Breast epithelium (tissue), 3 donors: ENCODE measurements around the gene PSMB2.

Experiments
- POLR2A ChIP-seq: fragments of 450-650 bp; IDR thresholded peaks from one replicate; pipeline ENCODE4 v1.6.1; 2016; ENCODE audit warnings: antibody characterized with exemption, mild to moderate bottlenecking, moderate library complexity
- POLR2AphosphoS5 ChIP-seq, 3 donors: sonication (generic); formaldehyde crosslinking; IDR thresholded peaks; one replicate each; pipeline ENCODE4 v1.6.1; 2017; ENCODE audit warnings: antibody characterized with exemption in 3 of 3

GRCh38 chr1:35668506-35668905, 27.2 kb upstream of the PSMB2 start:
- TF ChIP-seq POLR2A (no peak), POLR2AphosphoS5 (IDR thresholded peaks at IDR 0.05) (no peak)
